ENCODE results near the gene PALLD.
"Not testable (repeated sequence)": the region's sequence is repeated elsewhere in the genome, so short reads cannot be mapped to it uniquely, and the experiment has no call there.

PALLD gene

GRCh38 chr4:168931215-168931650 lies 434.4 kb downstream of the PALLD start:
- no peak overlapping the region for H3K4me3 ChIP-seq (ENCODE audit: low read depth, low read length)

DNA sequence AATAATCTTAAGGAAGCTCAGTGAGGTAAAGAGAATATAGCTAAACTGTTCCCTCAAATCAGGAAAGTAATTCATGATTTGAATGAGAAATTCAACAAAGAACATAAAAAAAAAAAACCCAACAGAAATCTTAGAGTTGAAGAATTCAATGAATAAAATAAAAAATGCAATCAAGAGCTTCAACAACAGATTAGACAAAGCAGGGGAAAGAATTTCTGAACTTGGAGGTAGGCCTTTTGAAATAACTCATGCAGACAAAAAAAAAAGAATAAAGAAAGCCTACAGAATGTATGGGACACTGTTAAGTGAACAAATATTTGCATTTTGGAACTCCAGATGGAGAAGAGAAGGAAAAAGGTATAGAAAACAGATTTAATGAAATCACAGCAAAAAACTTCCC lies 435.3 kb downstream of the PALLD start:
- no peak for TF ChIP-seq CTCF (IDR thresholded peaks at IDR 0.05; ENCODE audit: low read depth, low read length)
- H3K4me3 ChIP-seq (ENCODE audit: low read depth, low read length) = no peak overlapping the region

More at GRCh38 chr4:168931215-168931650, 434.4 kb downstream of the PALLD start:
- no peak for TF ChIP-seq CTCF (IDR thresholded peaks at IDR 0.05; ENCODE audit: low read depth, low read length)

DNA sequence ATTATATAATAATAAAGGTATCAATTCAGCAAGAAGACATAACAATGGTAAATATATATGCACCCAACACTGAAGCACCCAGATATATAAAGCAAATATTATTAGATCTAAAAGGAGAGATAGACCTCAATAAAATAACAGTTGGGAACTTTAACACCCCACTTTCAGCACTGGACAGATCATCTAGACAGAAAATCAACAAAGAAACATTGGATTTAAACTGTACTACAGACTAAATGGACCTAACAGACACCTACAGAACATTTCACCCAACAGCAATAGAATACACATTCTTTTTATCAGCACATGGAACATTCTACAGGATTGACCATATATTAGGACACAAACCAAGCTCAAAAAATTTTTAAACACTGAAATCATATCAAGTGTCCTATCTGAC lies 436.6 kb downstream of the PALLD start:
- H3K4me3 ChIP-seq (ENCODE audit: low read depth, low read length) = no peak overlapping the region
- TF ChIP-seq CTCF (IDR thresholded peaks at IDR 0.05; ENCODE audit: low read depth, low read length) = no peak

DNA sequence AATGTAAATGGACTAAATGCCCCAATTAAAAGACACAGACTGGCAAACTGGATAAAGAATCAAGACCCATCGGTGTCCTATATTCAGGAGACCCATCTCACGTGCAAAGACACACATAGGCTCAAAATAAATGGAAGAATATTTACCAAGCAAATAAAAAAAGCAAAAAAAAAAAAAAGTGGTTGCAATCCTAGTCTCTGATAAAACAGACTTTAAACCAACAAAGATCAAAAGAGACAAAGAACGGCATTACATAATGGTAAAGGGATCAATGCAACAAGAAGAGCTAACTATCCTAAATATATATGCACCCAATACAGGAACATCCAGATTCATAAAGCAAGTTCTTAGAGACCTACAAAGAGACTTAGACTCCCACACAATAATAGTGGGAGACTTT lies 440.6 kb downstream of the PALLD start:
- not testable (repeated sequence) for H3K4me3 ChIP-seq (ENCODE audit: low read depth, low read length)

GRCh38 chr4:168942985-168943384 lies 446.1 kb downstream of the PALLD start:
- TF ChIP-seq CTCF (IDR thresholded peaks at IDR 0.05; ENCODE audit: low read depth, low read length) = peak; percentile 61
- no peak overlapping the region for H3K4me3 ChIP-seq (ENCODE audit: low read depth, low read length)

GRCh38 chr4:168945291-168945690 lies 448.4 kb downstream of the PALLD start:
- no peak for TF ChIP-seq CTCF (IDR thresholded peaks at IDR 0.05; ENCODE audit: low read depth, low read length)
- no peak overlapping the region for H3K4me3 ChIP-seq (ENCODE audit: low read depth, low read length)

DNA sequence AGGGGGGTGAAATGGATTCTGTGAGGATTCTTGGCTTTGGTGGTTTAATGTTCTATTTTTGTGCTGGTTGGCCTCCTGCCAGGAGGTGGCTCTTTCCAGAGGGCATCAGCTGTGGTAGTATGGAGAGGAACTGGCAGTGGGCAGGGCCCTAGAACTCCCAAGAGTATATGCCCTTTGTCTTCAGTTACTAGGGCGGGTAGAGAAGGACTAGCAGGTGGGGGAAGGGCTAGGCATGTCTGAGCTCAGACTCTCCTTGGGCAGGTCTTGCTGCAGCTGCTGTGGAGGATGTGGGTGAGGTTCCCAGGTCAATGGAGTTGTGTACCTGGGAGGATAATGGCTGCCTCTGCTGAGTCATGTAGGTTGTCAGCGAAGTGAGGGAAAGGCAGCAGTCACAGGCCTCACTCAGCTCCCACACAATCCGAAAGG lies 456.0 kb downstream of the PALLD start:
- not testable (repeated sequence) for H3K4me3 ChIP-seq (ENCODE audit: low read depth, low read length)

DNA sequence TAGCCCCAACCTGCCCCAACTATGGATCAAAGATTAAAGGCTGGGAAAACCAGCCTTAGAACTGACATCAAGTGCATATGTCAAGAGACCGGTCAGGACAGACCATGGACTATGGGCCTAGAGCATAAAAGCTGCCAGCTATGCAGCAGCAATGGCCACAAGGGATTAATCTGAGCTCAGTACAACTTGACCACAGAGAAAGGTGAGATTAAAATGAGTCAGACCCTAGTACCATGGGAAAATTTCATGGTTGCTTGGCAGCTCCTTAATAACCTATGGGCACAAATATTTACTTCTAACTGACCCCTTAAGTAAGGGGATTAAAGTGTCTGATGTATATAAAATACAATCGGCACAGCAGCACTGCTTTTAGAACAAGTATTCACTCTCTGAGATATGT lies 458.8 kb downstream of the PALLD start:
- no peak for TF ChIP-seq CTCF (IDR thresholded peaks at IDR 0.05; ENCODE audit: low read depth, low read length)
- H3K4me3 ChIP-seq (ENCODE audit: low read depth, low read length) = no peak overlapping the region

Data from WI38 (cell line).